Endothelial cell (in vitro differentiated cells): ENCODE data around the gene TENM3. TPM values are rescaled to one million over a fixed set of nuclear protein-coding genes. Genes with fewer than 3 reads are reported as not detected.

Experiments
- DNase-seq: peaks from one replicate; pipeline ENCODE4 v3.0.0; 2021; ENCODE audit warnings: low spot score
- H3K27ac Mint-ChIP-seq: one replicate; pipeline ENCODE4 v1.8.0; 2021; ENCODE audit warnings: mixed read lengths, inconsistent platforms; ENCODE audit not compliant: unreplicated experiment
- H3K27me3 Mint-ChIP-seq: one replicate; pipeline ENCODE4 v1.8.0; 2021; ENCODE audit warnings: mild to moderate bottlenecking, moderate library complexity, mixed read lengths, inconsistent platforms; ENCODE audit not compliant: unreplicated experiment
- H3K36me3 Mint-ChIP-seq: one replicate; pipeline ENCODE4 v1.8.0; 2021; ENCODE audit warnings: mild to moderate bottlenecking, low read depth, mixed read lengths, inconsistent platforms; ENCODE audit not compliant: unreplicated experiment
- H3K4me1 Mint-ChIP-seq: one replicate; pipeline ENCODE4 v1.8.0; 2021; ENCODE audit warnings: mild to moderate bottlenecking, mixed read lengths, inconsistent platforms; ENCODE audit not compliant: unreplicated experiment
- H3K4me3 Mint-ChIP-seq: one replicate; pipeline ENCODE4 v1.8.0; 2021; ENCODE audit warnings: mild to moderate bottlenecking, mixed read lengths, inconsistent platforms; ENCODE audit not compliant: unreplicated experiment
- H3K9me3 Mint-ChIP-seq: one replicate; pipeline ENCODE4 v1.8.0; 2021; ENCODE audit warnings: mixed read lengths, inconsistent platforms; ENCODE audit not compliant: unreplicated experiment
- total RNA-seq: library from RNA; stranded (reverse); fragmentation: NEBNext Ultra II Directional; extraction: Animal tissue kit (Norgen Biotek cat#: 25700); gene quantifications from one replicate; pipeline ENCODE4 v1.2.1, GENCODE V29; 2021; ENCODE audit not compliant: unreplicated experiment
- TF ChIP-seq, protein P1 (sequence below): fragments of 200-600 bp; sonication (generic); IDR thresholded peaks from one replicate; pipeline ENCODE4 v1.5.0; 2021; ENCODE audit warnings: antibody characterized with exemption; ENCODE audit not compliant: unreplicated experiment

TENM3 gene
- total RNA-seq, 1 donor from 2014 or later, result 29.7 TPM

DNA sequence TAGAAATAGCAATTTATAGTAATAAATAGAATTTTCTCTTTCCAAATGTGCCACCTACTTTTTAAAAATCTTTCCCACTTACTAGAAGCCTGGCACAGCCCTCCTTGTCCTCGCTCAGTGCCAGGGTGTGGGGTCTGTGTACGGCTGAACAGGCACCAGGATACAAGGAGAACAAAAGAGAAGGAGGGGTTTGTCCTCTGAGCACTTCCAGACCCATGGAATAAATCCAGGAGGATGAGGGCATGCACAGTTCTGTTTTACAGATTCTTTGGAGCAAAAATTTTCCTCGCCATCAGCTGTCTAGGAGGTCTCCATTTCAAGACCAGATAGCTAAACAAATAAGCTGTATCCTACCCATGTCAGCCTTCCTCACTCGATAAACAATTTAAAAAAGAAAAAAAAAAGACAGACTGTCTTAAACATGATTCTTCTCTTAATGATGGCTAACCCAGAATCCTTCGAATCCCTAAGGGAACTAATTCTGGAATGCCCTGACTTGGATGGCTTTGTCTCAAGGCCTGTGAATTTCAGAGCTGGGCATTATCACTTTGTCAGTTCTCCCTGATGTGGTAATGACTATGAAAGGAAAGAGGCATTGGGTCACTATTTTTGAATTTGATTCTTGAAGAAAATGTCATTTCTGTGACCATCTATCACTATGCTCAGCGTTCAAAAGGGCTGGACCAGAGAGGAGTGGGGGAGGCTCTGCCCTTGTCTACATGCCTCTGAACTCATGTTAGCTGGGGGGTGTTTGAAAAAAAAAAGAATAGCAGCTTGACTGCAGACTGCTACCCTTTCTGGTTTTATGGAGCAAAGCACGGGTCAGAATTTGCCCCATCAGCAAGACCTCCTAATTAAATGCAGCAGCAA, 523.0 kb downstream of the TENM3 start:
- TF ChIP-seq, protein P1, sequence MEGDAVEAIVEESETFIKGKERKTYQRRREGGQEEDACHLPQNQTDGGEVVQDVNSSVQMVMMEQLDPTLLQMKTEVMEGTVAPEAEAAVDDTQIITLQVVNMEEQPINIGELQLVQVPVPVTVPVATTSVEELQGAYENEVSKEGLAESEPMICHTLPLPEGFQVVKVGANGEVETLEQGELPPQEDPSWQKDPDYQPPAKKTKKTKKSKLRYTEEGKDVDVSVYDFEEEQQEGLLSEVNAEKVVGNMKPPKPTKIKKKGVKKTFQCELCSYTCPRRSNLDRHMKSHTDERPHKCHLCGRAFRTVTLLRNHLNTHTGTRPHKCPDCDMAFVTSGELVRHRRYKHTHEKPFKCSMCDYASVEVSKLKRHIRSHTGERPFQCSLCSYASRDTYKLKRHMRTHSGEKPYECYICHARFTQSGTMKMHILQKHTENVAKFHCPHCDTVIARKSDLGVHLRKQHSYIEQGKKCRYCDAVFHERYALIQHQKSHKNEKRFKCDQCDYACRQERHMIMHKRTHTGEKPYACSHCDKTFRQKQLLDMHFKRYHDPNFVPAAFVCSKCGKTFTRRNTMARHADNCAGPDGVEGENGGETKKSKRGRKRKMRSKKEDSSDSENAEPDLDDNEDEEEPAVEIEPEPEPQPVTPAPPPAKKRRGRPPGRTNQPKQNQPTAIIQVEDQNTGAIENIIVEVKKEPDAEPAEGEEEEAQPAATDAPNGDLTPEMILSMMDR, result no peak
- no peak overlapping the region for H3K27ac Mint-ChIP-seq
- no peak for DNase-seq
- H3K9me3 Mint-ChIP-seq, result no peaks in the 10 kb centered on the region
- peaks cover 5% of the 10 kb centered on the region for H3K27me3 Mint-ChIP-seq
- no peak overlapping the region for H3K4me3 Mint-ChIP-seq
- no peaks in the 10 kb centered on the region for H3K36me3 Mint-ChIP-seq
- H3K4me1 Mint-ChIP-seq, result peaks cover 16% of the 10 kb centered on the region

DNA sequence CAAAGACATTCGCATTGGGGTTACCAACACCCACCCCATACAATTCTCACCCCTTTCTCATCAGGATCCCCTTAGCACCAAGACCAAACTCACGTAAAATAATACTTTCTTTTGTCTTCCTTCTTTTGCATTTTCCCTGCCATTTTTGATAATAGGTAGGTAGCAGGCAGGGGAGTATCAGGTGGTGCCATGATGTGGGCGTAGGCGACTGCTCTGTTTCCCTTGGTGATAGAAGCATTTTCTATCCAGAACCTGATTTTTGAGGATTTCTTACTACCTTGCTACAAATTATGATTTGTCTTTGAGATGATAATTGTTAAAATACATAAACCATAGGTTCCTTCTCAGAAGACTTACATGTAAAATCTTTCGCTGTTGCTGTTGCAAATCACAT, 523.7 kb downstream of the TENM3 start:
- Mint-ChIP-seq H3K27ac (no peak overlapping the region), H3K9me3 (no peaks in the 10 kb centered on the region), H3K27me3 (peaks cover 5% of the 10 kb centered on the region), H3K36me3 (no peaks in the 10 kb centered on the region), H3K4me3 (no peak overlapping the region), H3K4me1 (peaks cover 16% of the 10 kb centered on the region)
- TF ChIP-seq, protein P1, result no peak
- no peak for DNase-seq

DNA sequence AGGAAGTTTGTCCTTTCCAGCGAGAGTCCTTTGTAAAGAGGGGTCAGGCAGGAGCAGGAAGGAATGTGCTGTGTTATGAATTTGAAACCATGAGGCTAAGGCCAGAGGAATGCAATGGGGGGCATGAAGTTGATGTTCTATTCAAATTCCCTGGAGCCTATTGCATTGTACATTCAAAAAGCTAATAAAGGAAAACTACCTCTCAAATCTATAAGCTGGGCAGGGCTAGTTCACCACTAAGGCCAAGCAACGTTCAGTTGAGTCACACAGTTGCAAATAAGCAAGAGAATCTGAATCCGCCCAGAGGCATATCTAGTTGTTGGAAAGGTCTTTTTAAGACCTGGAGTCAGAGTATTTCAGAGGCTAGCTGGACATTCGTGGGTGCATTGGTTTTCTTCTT, 525.6 kb downstream of the TENM3 start:
- H3K9me3 Mint-ChIP-seq, result no peaks in the 10 kb centered on the region
- TF ChIP-seq, protein P1, result no peak
- peaks cover 16% of the 10 kb centered on the region for H3K4me1 Mint-ChIP-seq
- no peak for DNase-seq
- H3K4me3 Mint-ChIP-seq, result no peak overlapping the region
- peak overlapping the region; percentile 1 for H3K27ac Mint-ChIP-seq
- no peaks in the 10 kb centered on the region for H3K36me3 Mint-ChIP-seq
- peaks cover 3% of the 10 kb centered on the region for H3K27me3 Mint-ChIP-seq

DNA sequence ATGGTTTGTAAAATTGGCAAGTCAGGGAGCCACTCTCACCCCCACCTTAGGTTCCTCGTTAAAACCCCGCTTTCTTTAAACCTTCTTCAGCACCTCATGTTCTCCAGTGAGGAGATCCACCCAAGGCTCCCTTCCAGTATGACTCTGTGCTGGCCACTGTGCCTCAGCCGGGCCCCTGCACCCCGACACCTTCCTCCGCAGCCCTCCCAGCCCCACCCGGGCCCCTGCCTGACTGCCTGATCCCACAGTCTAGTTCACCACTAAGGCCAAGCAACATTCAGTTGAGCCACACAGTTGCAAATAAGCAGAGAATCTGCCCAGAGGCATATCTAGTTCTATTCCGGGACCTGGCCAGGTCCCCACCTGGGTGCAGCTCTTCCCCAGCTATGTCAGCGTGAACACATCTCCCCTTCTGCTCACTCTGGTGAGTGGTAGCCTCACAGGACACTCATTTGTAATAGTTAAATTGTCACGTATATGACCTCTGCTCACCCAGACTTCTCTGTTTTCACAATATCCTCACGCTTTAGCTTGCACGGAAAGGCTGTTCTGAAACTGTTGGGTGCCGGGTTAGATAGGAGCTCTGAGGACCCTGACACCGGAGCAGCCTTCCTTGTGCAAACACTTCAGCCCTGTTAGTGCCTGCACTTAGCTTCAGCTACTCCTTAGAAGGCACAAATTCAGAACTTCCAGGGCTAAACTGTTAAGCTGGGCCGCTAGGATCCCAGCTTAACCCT, 527.2 kb downstream of the TENM3 start:
- TF ChIP-seq, protein P1, result no peak
- Mint-ChIP-seq H3K4me3 (no peak overlapping the region), H3K27me3 (no peaks in the 10 kb centered on the region), H3K36me3 (peaks cover 4% of the 10 kb centered on the region), H3K4me1 (peaks cover 2% of the 10 kb centered on the region), H3K27ac (no peak overlapping the region), H3K9me3 (no peaks in the 10 kb centered on the region)
- DNase-seq, result no peak

DNA sequence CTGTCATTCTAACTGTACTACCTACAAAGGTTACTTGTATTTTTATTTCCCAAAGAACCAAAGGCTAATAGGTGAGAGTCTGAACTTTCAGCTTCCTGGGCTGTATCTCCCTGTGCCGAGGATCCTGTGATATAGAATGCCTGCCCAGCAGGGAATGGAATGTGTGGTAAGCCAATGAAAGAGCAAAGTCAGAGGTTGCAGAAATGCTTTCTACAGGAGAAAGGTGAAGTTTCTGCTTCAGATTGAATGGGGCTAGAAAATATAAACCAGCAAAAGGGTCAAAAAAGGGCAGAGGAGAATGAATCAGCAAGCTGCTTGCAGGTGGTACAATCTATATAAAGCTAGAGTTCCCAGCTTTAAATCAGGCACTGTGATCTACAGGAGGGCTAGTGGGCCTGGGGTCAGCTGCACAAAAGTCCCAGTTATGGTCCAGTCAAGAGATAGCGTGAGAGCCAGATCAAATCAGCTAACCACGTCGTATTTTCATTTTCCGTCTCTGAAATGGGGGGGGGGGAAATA, 527.9 kb downstream of the TENM3 start:
- TF ChIP-seq, protein P1, result no peak
- no peaks in the 10 kb centered on the region for H3K4me1 Mint-ChIP-seq
- H3K27ac Mint-ChIP-seq, result no peak overlapping the region
- H3K27me3 Mint-ChIP-seq, result no peaks in the 10 kb centered on the region
- no peak for DNase-seq
- peaks cover 4% of the 10 kb centered on the region for H3K36me3 Mint-ChIP-seq
- H3K9me3 Mint-ChIP-seq, result no peaks in the 10 kb centered on the region
- no peak overlapping the region for H3K4me3 Mint-ChIP-seq
